Measurements from ENCODE around the gene EYS.
"Not testable (repeated sequence)": the region's sequence is repeated elsewhere in the genome, so short reads cannot be mapped to it uniquely, and the experiment has no call there.

Gene EYS

GRCh38 chr6:64006246-64006645, 1700.8 kb downstream of the EYS start:
- no peak for DNase-seq

GRCh38 chr6:64000818-64001491, 1706.1 kb downstream of the EYS start:
- DNase-seq: no peak

- no peak for DNase-seq
Measured at GRCh38 chr6:63999613-64000012, 1707.4 kb downstream of the EYS start.

- DNase-seq: no peak
Measured at GRCh38 chr6:63998991-63999390, 1708.0 kb downstream of the EYS start.

- DNase-seq: no peak
Measured at GRCh38 chr6:63997734-63998133, 1709.3 kb downstream of the EYS start.

GRCh38 chr6:63997221-63997620, 1709.8 kb downstream of the EYS start:
- DNase-seq: no peak

GRCh38 chr6:63985223-63985622, 1721.8 kb downstream of the EYS start:
- no peak for DNase-seq

GRCh38 chr6:63975699-63976098, 1731.3 kb downstream of the EYS start:
- no peak for DNase-seq

- DNase-seq: no peak
Measured at GRCh38 chr6:63968650-63969049, 1738.4 kb downstream of the EYS start.

GRCh38 chr6:63964366-63964765, 1742.7 kb downstream of the EYS start:
- no peak for DNase-seq

- DNase-seq: no peak
Measured at GRCh38 chr6:63963769-63964315, 1743.2 kb downstream of the EYS start.

- not testable (repeated sequence) for DNase-seq
Measured at GRCh38 chr6:63953336-63954021, 1753.5 kb downstream of the EYS start.

GRCh38 chr6:63947792-63948529, 1759.1 kb downstream of the EYS start:
- no peak for DNase-seq

GRCh38 chr6:63945987-63946386, 1761.0 kb downstream of the EYS start:
- no peak for DNase-seq

GRCh38 chr6:63943826-63944225, 1763.2 kb downstream of the EYS start:
- DNase-seq: no peak

- no peak for DNase-seq
Measured at GRCh38 chr6:63941747-63942470, 1765.1 kb downstream of the EYS start.

GRCh38 chr6:63940056-63940455, 1767.0 kb downstream of the EYS start:
- no peak for DNase-seq

GRCh38 chr6:63936399-63936798, 1770.6 kb downstream of the EYS start:
- no peak for DNase-seq

GRCh38 chr6:63935732-63936131, 1771.3 kb downstream of the EYS start:
- DNase-seq: no peak

- not testable (repeated sequence) for DNase-seq
Measured at GRCh38 chr6:63933948-63934347, 1773.1 kb downstream of the EYS start.

GRCh38 chr6:63930848-63931247, 1776.2 kb downstream of the EYS start:
- DNase-seq: no peak

- DNase-seq: no peak
Measured at GRCh38 chr6:63929111-63929510, 1777.9 kb downstream of the EYS start.

GRCh38 chr6:63928613-63929012, 1778.4 kb downstream of the EYS start:
- no peak for DNase-seq

Measured in stimulated activated naive CD4-positive, alpha-beta T cell (primary cell).